ENCODE data around the gene SORCS2. TPM values are rescaled to one million over a fixed set of nuclear protein-coding genes. Genes with fewer than 3 reads are reported as not detected.
A peak's percentile ranks its signal among the peaks of the same experiment; 100 is the strongest.

Gene SORCS2
- total RNA-seq, 4 donors from 2014 or later: 0.07 to 1.2 (median 0.11) TPM

GRCh38 chr4:7460566-7460965, 268.2 kb downstream of the SORCS2 start:
- ATAC-seq (peak in 1 of 2 donors; percentile 39), DNase-seq (no peak)
- Histone ChIP-seq H3K27me3 (peaks cover 19 to 22% (median 22%) of the 10 kb centered on the region in 3 donors), H3K4me1 (no peaks in the 10 kb centered on the region), H3K9me3 (no peaks in the 10 kb centered on the region), H3K36me3 (no peaks in the 10 kb centered on the region), H3K27ac (no peak overlapping the region), H3K4me3 (no peak overlapping the region)
- in situ Hi-C loops (cut with MboI; ENCODE audit: low sequenced_read_pairs in 4 of 4) (no loop called here), intact Hi-C loops (cut with DNase I; ENCODE audit: low total_unique reads) (no loop called here)
- TF ChIP-seq, protein P1, sequence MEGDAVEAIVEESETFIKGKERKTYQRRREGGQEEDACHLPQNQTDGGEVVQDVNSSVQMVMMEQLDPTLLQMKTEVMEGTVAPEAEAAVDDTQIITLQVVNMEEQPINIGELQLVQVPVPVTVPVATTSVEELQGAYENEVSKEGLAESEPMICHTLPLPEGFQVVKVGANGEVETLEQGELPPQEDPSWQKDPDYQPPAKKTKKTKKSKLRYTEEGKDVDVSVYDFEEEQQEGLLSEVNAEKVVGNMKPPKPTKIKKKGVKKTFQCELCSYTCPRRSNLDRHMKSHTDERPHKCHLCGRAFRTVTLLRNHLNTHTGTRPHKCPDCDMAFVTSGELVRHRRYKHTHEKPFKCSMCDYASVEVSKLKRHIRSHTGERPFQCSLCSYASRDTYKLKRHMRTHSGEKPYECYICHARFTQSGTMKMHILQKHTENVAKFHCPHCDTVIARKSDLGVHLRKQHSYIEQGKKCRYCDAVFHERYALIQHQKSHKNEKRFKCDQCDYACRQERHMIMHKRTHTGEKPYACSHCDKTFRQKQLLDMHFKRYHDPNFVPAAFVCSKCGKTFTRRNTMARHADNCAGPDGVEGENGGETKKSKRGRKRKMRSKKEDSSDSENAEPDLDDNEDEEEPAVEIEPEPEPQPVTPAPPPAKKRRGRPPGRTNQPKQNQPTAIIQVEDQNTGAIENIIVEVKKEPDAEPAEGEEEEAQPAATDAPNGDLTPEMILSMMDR (IDR thresholded peaks at IDR 0.05 in 4 of 5, conservative IDR thresholded peaks at IDR 0.05 in 1 of 5): no peak
- no peak for TF ChIP-seq POLR2A (IDR thresholded peaks at IDR 0.05)

DNA sequence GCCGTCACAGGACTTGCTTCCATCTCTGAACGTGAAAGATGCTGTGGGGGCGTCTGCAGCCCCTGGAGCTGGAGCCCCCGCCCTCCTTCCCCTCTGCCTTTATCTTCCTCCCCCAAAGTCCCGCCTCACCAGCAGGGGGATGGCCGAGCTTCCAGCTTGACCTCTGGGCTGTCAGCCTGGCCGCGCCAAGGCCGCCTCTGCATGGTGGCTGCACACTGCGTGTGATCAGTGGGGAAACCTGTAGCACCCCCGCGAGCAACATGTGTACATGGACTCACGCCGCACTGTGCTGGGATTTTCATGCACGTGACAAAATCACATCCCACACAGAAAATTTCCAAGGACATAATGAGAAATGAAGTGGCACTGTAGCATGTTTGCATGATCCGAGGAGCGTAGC, 268.9 kb downstream of the SORCS2 start:
- intact Hi-C loops (cut with DNase I; ENCODE audit: low total_unique reads): no loop called here
- no peak for DNase-seq

DNA sequence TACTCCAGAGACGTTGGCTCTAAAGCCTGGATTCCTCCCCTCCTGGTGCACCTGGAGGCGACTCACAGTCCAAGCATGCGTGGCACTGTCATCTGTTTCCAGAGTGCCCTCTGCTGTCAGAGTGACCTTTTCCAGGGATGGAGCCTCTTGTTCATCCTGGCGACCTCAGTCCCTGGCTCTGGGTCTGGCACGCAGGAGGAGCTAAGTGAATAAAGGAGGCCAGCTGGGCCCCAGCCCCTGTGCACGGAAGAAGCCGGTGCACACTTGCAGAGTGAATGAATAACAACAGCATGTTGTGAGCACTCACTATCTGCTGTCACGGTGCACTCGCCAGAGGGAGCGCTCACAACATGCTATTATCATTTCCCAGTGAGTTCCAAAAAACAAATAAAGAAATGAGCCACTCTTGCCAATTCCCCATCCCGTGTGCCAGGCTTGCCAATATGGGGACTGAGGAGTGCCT, 270.2 kb downstream of the SORCS2 start:
- ATAC-seq (no peak), DNase-seq (no peak)
- no peak overlapping the region for H3K27ac ChIP-seq
- in situ Hi-C loops (cut with MboI; ENCODE audit: low sequenced_read_pairs in 4 of 4): no loop called here
- TF ChIP-seq POLR2A (IDR thresholded peaks at IDR 0.05): no peak
- TF ChIP-seq, protein P1 (IDR thresholded peaks at IDR 0.05 in 4 of 5, conservative IDR thresholded peaks at IDR 0.05 in 1 of 5): no peak
- H3K4me1 ChIP-seq: no peaks in the 10 kb centered on the region
- H3K36me3 ChIP-seq: no peaks in the 10 kb centered on the region
- H3K27me3 ChIP-seq: peaks cover 19 to 22% (median 22%) of the 10 kb centered on the region in 3 donors
- H3K4me3 ChIP-seq: no peak overlapping the region
- intact Hi-C loops (cut with DNase I; ENCODE audit: low total_unique reads): no loop called here
- no peaks in the 10 kb centered on the region for H3K9me3 ChIP-seq

More for the DNA sequence above, 268.9 kb downstream of the SORCS2 start:
- TF ChIP-seq POLR2A (IDR thresholded peaks at IDR 0.05): no peak
- TF ChIP-seq, protein P1 (IDR thresholded peaks at IDR 0.05 in 4 of 5, conservative IDR thresholded peaks at IDR 0.05 in 1 of 5): no peak
- Histone ChIP-seq H3K27me3 (peaks cover 19 to 22% (median 22%) of the 10 kb centered on the region in 3 donors), H3K4me1 (no peaks in the 10 kb centered on the region), H3K27ac (no peak overlapping the region), H3K4me3 (no peak overlapping the region), H3K9me3 (no peaks in the 10 kb centered on the region), H3K36me3 (no peaks in the 10 kb centered on the region)
- in situ Hi-C loops (cut with MboI; ENCODE audit: low sequenced_read_pairs in 4 of 4): no loop called here
- no peak for ATAC-seq

DNA sequence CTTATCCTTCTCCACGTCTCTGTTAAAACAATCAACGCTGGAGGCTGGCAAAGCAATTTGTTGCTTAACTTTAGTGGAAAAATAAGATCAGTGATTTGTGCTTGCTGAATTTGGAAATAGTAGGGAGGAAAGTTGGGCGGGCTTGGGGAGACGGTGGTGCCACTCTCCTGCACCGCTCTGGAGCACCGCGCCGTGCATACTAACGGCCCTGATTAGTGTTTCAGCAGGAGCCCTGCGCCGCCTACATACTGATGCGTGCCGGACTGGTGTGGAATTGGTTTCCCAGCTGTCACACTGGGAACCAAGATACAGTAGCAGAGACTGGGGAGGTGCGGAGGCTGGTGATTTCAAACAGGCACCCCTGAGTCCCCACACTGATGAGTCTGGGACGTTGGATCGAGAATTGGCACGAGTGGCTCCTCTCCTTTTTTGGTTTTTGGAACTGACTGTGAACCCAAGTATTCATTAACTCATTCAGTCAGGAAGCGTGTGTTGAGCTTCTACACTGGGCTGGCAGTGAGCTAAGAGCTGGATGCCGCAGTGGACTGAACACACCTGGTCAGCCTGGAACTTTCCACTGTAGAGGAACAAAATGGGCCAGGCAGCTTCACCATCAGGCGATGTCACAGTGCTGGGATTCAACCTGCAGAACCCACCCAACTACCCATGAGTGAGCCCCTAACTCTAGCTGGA, 271.4 kb downstream of the SORCS2 start:
- TF ChIP-seq, protein P1 (IDR thresholded peaks at IDR 0.05 in 4 of 5, conservative IDR thresholded peaks at IDR 0.05 in 1 of 5): no peak
- no peak for TF ChIP-seq POLR2A (IDR thresholded peaks at IDR 0.05)
- DNase-seq: no peak
- Histone ChIP-seq H3K4me1 (no peaks in the 10 kb centered on the region), H3K9me3 (no peaks in the 10 kb centered on the region), H3K36me3 (no peaks in the 10 kb centered on the region), H3K4me3 (no peak overlapping the region), H3K27ac (no peak overlapping the region), H3K27me3 (peaks cover 19 to 22% (median 22%) of the 10 kb centered on the region in 3 donors)
- intact Hi-C loops (cut with DNase I; ENCODE audit: low total_unique reads): no loop called here
- in situ Hi-C loops (cut with MboI; ENCODE audit: low sequenced_read_pairs in 4 of 4): no loop called here
- no peak for ATAC-seq

Data from gastrocnemius medialis (tissue), 4 donors.